Lower lobe of right lung (tissue), 2 donors: ENCODE data around the gene GOLT1A. TPM values are rescaled to one million over a fixed set of nuclear protein-coding genes. Genes with fewer than 3 reads are reported as not detected.

Experiments used
- ATAC-seq, 2 donors: fragments of 200-7000 bp; cut with Tn5 transposase; one replicate each; pipeline ENCODE4 v1.9.1; 2020 to 2022; ENCODE audit warnings: mild to moderate bottlenecking in 2 of 2, moderate library complexity in 2 of 2
- DNase-seq: peaks from one replicate; pipeline ENCODE4 v3.0.0-alpha.2; 2020
- H3K27ac ChIP-seq: fragments of 200-600 bp; one replicate; pipeline ENCODE4 v1.8.0; 2022
- H3K27me3 ChIP-seq: fragments of 200-600 bp; one replicate; pipeline ENCODE4 v1.8.0; 2022; ENCODE audit warnings: low read depth
- H3K36me3 ChIP-seq: fragments of 200-600 bp; one replicate; pipeline ENCODE4 v1.8.0; 2022; ENCODE audit warnings: mild to moderate bottlenecking
- H3K4me1 ChIP-seq: fragments of 200-600 bp; one replicate; pipeline ENCODE4 v1.8.0; 2022
- H3K4me3 ChIP-seq: fragments of 200-600 bp; one replicate; pipeline ENCODE4 v1.8.0; 2022; ENCODE audit warnings: mild to moderate bottlenecking
- H3K9me3 ChIP-seq: fragments of 200-600 bp; one replicate; pipeline ENCODE4 v1.8.0; 2022
- CTCF ChIP-seq: fragments of 200-600 bp; IDR thresholded peaks from one replicate; pipeline ENCODE4 v1.8.0; 2022; ENCODE audit warnings: antibody characterized with exemption, mild to moderate bottlenecking
- intact Hi-C: fragments of 100-400 bp; cut with DNase I; formaldehyde crosslinking; loops from one replicate; pipeline ENCODE4 v1.11.0; 2022
- total RNA-seq: library from RNA; stranded (reverse); fragmentation: NEBNext Ultra II Directional; extraction: Animal tissue kit (Norgen Biotek cat#: 25700); gene quantifications from one replicate; pipeline ENCODE4 v1.2.1, GENCODE V29; 2021
- donor health status: DM: no; HTN: yes; CAD: no; lungs with severe emphysema.

Gene GOLT1A
- total RNA-seq, 1 donor from 2014 or later = 11.9 TPM

- Histone ChIP-seq H3K4me1 (no peaks in the 10 kb centered on the region), H3K36me3 (peaks cover 12% of the 10 kb centered on the region), H3K27ac (no peak overlapping the region), H3K4me3 (no peak overlapping the region), H3K27me3 (no peaks in the 10 kb centered on the region), H3K9me3 (no peaks in the 10 kb centered on the region)
- no peak for ATAC-seq
- no peak for DNase-seq
- intact Hi-C loops = no loop called here
- TF ChIP-seq CTCF = no peak
Observed at GRCh38 chr1:204232526-204232925, 18.7 kb upstream of the GOLT1A start.

GRCh38 chr1:204230211-204230610, 16.4 kb upstream of the GOLT1A start:
- no peak for DNase-seq
- no peak for TF ChIP-seq CTCF
- H3K36me3 ChIP-seq = peaks cover 12% of the 10 kb centered on the region

GRCh38 chr1:204228896-204229295, 15.1 kb upstream of the GOLT1A start:
- no peak overlapping the region for H3K4me3 ChIP-seq
- intact Hi-C loops = no loop called here
- no peaks in the 10 kb centered on the region for H3K4me1 ChIP-seq
- TF ChIP-seq CTCF = no peak
- H3K36me3 ChIP-seq = peaks cover 12% of the 10 kb centered on the region
- ATAC-seq (no peak), DNase-seq (no peak)
- H3K27ac ChIP-seq = no peak overlapping the region
- no peaks in the 10 kb centered on the region for H3K27me3 ChIP-seq
- H3K9me3 ChIP-seq = no peaks in the 10 kb centered on the region

More at GRCh38 chr1:204230211-204230610, 16.4 kb upstream of the GOLT1A start:
- no peaks in the 10 kb centered on the region for H3K4me1 ChIP-seq
- no peaks in the 10 kb centered on the region for H3K27me3 ChIP-seq
- no peak overlapping the region for H3K27ac ChIP-seq
- no peak for ATAC-seq
- intact Hi-C loops = no loop called here
- no peaks in the 10 kb centered on the region for H3K9me3 ChIP-seq
- no peak overlapping the region for H3K4me3 ChIP-seq

DNA sequence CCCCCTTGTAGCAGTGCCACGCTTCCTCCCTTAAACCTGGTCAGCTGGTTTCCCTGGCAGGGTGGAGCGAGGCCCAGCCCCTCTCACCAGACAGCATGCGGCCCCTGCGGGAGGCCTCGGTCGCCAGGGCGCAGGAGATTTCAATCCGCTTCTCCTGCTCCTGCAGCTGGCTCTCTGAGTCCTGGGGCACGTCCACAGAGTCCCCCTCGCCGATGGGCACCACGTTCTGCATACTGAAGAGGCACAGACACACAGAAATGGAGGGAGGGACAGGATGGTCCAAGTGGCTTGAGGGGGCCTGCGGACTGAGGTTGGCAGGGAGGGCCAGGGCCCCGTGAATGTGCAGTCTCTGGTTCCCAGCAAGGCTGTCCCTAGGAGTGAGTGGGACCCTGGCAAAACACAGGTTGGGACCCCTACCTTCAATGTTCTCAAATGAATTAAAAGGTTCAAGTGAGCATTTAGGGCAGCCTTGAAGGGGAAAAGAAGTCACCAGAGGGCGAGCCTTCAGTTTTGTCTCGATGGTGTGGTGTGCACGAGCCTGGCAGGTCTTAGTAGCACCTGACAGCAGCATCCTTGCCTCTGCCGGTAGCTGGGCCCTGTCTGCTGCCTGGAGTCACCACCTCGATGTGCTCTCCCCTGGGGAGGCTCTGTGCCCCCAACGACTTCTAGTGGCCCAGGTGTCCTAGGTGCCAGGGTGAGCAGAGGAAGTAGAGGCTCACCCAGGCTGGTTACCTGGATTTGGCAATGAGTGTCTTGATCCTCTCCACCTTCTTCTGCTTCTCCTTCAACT, 14.4 kb upstream of the GOLT1A start:
- TF ChIP-seq CTCF = no peak
- Histone ChIP-seq H3K4me1 (no peaks in the 10 kb centered on the region), H3K4me3 (no peak overlapping the region), H3K27ac (no peak overlapping the region), H3K9me3 (no peaks in the 10 kb centered on the region), H3K36me3 (peaks cover 12% of the 10 kb centered on the region), H3K27me3 (no peaks in the 10 kb centered on the region)
- no peak for ATAC-seq
- intact Hi-C loops = no loop called here
- DNase-seq = no peak

- peaks cover 12% of the 10 kb centered on the region for H3K36me3 ChIP-seq
- intact Hi-C loops = no loop called here
- DNase-seq = no peak
- H3K27me3 ChIP-seq = no peaks in the 10 kb centered on the region
- H3K4me3 ChIP-seq = no peak overlapping the region
- H3K4me1 ChIP-seq = no peaks in the 10 kb centered on the region
- no peaks in the 10 kb centered on the region for H3K9me3 ChIP-seq
- no peak for ATAC-seq
- H3K27ac ChIP-seq = no peak overlapping the region
- no peak for TF ChIP-seq CTCF
Observed at GRCh38 chr1:204227351-204227750, 13.6 kb upstream of the GOLT1A start.
